Measurements from ENCODE around the gene TMEM267.
"Not testable (repeated sequence)": the region's sequence is repeated elsewhere in the genome, so short reads cannot be mapped to it uniquely, and the experiment has no call there.

DNA sequence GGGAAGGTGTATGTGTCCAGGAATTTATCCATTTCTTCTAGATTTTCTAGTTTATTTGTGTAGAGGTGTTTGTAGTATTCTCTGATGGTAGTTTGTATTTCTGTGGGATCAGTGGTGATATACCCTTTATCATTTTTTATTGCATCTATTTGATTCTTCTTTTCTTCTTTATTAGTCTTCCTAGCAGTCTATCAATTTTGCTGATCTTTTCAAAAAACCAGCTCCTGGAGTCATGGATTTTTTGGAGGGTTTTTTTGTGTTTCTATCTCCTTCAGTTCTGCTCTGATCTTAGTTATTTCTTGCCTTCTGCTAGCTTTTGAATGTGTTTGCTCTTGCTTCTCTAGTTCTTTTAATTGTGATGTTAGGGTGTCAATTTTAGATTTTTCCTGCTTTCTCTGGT lies 42.1 kb downstream of the TMEM267 start:
- TF ChIP-seq, protein P1, sequence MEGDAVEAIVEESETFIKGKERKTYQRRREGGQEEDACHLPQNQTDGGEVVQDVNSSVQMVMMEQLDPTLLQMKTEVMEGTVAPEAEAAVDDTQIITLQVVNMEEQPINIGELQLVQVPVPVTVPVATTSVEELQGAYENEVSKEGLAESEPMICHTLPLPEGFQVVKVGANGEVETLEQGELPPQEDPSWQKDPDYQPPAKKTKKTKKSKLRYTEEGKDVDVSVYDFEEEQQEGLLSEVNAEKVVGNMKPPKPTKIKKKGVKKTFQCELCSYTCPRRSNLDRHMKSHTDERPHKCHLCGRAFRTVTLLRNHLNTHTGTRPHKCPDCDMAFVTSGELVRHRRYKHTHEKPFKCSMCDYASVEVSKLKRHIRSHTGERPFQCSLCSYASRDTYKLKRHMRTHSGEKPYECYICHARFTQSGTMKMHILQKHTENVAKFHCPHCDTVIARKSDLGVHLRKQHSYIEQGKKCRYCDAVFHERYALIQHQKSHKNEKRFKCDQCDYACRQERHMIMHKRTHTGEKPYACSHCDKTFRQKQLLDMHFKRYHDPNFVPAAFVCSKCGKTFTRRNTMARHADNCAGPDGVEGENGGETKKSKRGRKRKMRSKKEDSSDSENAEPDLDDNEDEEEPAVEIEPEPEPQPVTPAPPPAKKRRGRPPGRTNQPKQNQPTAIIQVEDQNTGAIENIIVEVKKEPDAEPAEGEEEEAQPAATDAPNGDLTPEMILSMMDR (IDR thresholded peaks at IDR 0.05): not testable (repeated sequence)
- not testable (repeated sequence) for TF ChIP-seq EP300, POLR2A (IDR thresholded peaks at IDR 0.05)
